Caco-2 (cell line): ENCODE results near the gene ASCL5. TPM values are rescaled to one million over a fixed set of nuclear protein-coding genes. Genes with fewer than 3 reads are reported as not detected.

Source experiments
- BruUV-seq: library from RNA; stranded (reverse); fragments of 400-500 nt; replicated peaks from 2 replicates; lab custom pipeline; 2021; lab: Mats Ljungman, UMichigan
- CTCF ChIA-PET: fragments of 300-600 bp; sonication (Branson Sonifier 250); formaldehyde crosslinking; loops from one replicate; lab custom pipeline; 2022; ENCODE audit warnings: antibody characterized with exemption; lab: Charles Lee
- POLR2A ChIA-PET: fragments of 300-600 bp; sonication (Branson Sonifier 250); formaldehyde crosslinking; loops from one replicate; lab custom pipeline; 2022; ENCODE audit warnings: antibody characterized with exemption; lab: Charles Lee
- DNase-seq, 2 experiments: peaks; one replicate each; pipeline versions ENCODE4 v3.0.0 to v3.0.0-alpha.2; 2020 to 2022
- H3K27me3 ChIP-seq: replicated peaks from 2 replicates; pipeline ENCODE4 v1.6.0; 2011; ENCODE audit warnings: low read length; ENCODE audit not compliant: control insufficient read depth, insufficient read depth
- H3K36me3 ChIP-seq: 2 replicates; pipeline ENCODE4 v1.5.1; 2011; ENCODE audit warnings: low read length; ENCODE audit not compliant: control insufficient read depth, insufficient read depth
- H3K4me1 ChIP-seq: fragments of 250-450 bp; sonication (Bioruptor Pico); 2 replicates; pipeline ENCODE4 v1.5.1; 2020; ENCODE audit warnings: mild to moderate bottlenecking
- H3K4me3 ChIP-seq: 2 replicates; pipeline ENCODE4 v1.5.1; 2011; ENCODE audit warnings: low read depth, mild to moderate bottlenecking, control low read depth, low read length
- H3K9me3 ChIP-seq: fragments of 250-450 bp; sonication (Bioruptor Pico); 2 replicates; pipeline ENCODE4 v1.5.1; 2020; ENCODE audit warnings: mild to moderate bottlenecking, moderate library complexity
- H3K27ac Mint-ChIP-seq: one replicate; pipeline ENCODE4 v1.8.0; 2022; ENCODE audit warnings: mixed read lengths; ENCODE audit not compliant: unreplicated experiment
- H3K27me3 Mint-ChIP-seq: one replicate; pipeline ENCODE4 v1.8.0; 2022; ENCODE audit warnings: mixed read lengths; ENCODE audit not compliant: insufficient read depth, unreplicated experiment
- H3K36me3 Mint-ChIP-seq: one replicate; pipeline ENCODE4 v1.8.0; 2022; ENCODE audit warnings: mild to moderate bottlenecking, mixed read lengths; ENCODE audit not compliant: insufficient read depth, unreplicated experiment
- H3K4me1 Mint-ChIP-seq: one replicate; pipeline ENCODE4 v1.8.0; 2022; ENCODE audit warnings: low read depth, mixed read lengths; ENCODE audit not compliant: unreplicated experiment
- H3K4me3 Mint-ChIP-seq: one replicate; pipeline ENCODE4 v1.8.0; 2022; ENCODE audit warnings: mild to moderate bottlenecking, moderate library complexity, mixed read lengths; ENCODE audit not compliant: unreplicated experiment
- H3K9me3 Mint-ChIP-seq: one replicate; pipeline ENCODE4 v1.8.0; 2022; ENCODE audit warnings: mixed read lengths; ENCODE audit not compliant: unreplicated experiment
- CTCF ChIP-seq, 2 experiments: fragments of 200-600 bp in 1 of 2; IDR thresholded peaks; 1 replicate in 1 of 2; 2 replicates in 1 of 2; pipeline versions ENCODE4 v1.5.1 to v1.8.0; 2011 to 2022; ENCODE audit warnings: antibody characterized with exemption in 1 of 2, control low read depth in 1 of 2, inconsistent platforms in 1 of 2, low read depth in 1 of 2, low read length in 1 of 2, mild to moderate bottlenecking in 1 of 2, moderate library complexity in 1 of 2; ENCODE audit not compliant: insufficient read depth in 1 of 2, severe bottlenecking in 1 of 2, unreplicated experiment in 1 of 2
- intact Hi-C: fragments of 100-400 bp; cut with micrococcal nuclease; formaldehyde crosslinking; loops from one replicate; pipeline ENCODE4 v1.10.0; 2022; ENCODE audit not compliant: unreplicated experiment
- total RNA-seq: library from RNA; stranded (reverse); gene quantifications from 2 replicates; pipeline ENCODE4 v1.2.3, GENCODE V29; 2022

ASCL5 gene
- total RNA-seq, 1 experiment from 2014 or later, result 0.48 TPM

GRCh38 chr1:201105688-201106087, 21.3 kb downstream of the ASCL5 start:
- TF ChIP-seq CTCF (IDR thresholded peaks at IDR 0.05; ENCODE audit: insufficient read depth in 1 of 2, low read depth in 1 of 2, low read length in 1 of 2, severe bottlenecking in 1 of 2, unreplicated experiment in 1 of 2), result no peak
- Mint-ChIP-seq H3K27ac (no peak overlapping the region), H3K9me3 (no peaks in the 10 kb centered on the region), H3K4me3 (no peak overlapping the region), H3K27me3 (no peaks in the 10 kb centered on the region), H3K36me3 (no peaks in the 10 kb centered on the region), H3K4me1 (peaks cover 14% of the 10 kb centered on the region)
- Histone ChIP-seq H3K9me3 (no peaks in the 10 kb centered on the region), H3K36me3 (no peaks in the 10 kb centered on the region), H3K27me3 (no peaks in the 10 kb centered on the region), H3K4me1 (0 out of 2 replicates have a peak, but pooled peaks cover 4% of the 10 kb centered on the region), H3K4me3 (no peak overlapping the region)
- BruUV-seq, result no TSS peak
- intact Hi-C loops, result no loop called here
- POLR2A ChIA-PET, result no interaction called here
- CTCF ChIA-PET, result no interaction called here
- DNase-seq, result no peak

DNA sequence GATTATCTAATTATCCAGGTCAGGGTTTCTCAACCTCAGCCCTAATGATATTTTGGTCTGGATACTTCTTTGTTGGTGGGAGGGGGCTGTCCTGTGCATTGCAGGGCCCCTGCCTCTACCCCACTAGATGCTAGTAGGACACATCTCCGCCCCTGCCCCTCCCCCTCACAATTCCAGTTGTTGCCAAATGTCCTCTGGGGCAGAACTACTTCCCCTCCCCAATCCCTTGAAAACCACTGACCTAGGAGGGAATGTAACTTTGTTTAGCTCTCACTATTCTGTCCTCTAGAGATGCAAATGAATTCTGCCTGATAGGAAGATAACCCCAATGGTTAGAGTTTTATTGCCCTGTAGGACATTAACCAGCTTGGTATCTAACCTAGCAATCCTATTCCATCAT, 22.8 kb downstream of the ASCL5 start:
- Histone ChIP-seq H3K4me3 (no peak overlapping the region), H3K9me3 (no peaks in the 10 kb centered on the region), H3K4me1 (no peaks in the 10 kb centered on the region), H3K36me3 (no peaks in the 10 kb centered on the region), H3K27me3 (no peaks in the 10 kb centered on the region)
- no peaks in the 10 kb centered on the region for H3K27me3 Mint-ChIP-seq
- TF ChIP-seq CTCF (IDR thresholded peaks at IDR 0.05; ENCODE audit: insufficient read depth in 1 of 2, low read depth in 1 of 2, low read length in 1 of 2, severe bottlenecking in 1 of 2, unreplicated experiment in 1 of 2), result no peak
- intact Hi-C loops, result no loop called here
- no peak for DNase-seq
- H3K4me1 Mint-ChIP-seq, result peaks cover 11% of the 10 kb centered on the region
- H3K36me3 Mint-ChIP-seq, result no peaks in the 10 kb centered on the region
- CTCF ChIA-PET, result interaction anchor here (0.6 kb wide), 1 partner anchor 50 kb away, joined by 4 read pairs; the partner anchor contains the start of gene TMEM9
- H3K27ac Mint-ChIP-seq, result no peak overlapping the region
- POLR2A ChIA-PET, result no interaction called here
- H3K9me3 Mint-ChIP-seq, result no peaks in the 10 kb centered on the region
- no peak overlapping the region for H3K4me3 Mint-ChIP-seq
- no TSS peak for BruUV-seq

DNA sequence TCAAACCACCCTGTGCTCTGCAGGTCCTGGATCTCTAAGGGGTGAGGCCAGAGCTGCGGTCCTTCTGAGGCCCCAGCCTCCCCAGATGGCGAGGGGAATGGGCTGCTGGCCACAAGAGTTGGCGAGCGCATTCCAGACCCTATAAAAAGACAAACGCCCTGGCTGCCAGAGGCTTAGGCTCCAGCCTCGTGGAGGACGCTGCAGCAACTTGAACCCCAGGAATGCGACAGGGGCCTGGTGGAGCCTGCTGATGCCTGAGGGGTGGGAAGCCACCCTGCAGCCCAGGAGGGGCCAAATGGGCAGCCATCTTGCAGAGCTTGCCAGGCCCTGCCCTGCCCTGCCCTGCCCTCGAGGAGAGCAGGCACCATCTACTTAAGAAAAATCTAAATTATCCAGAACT, 23.3 kb downstream of the ASCL5 start:
- no TSS peak for BruUV-seq
- Mint-ChIP-seq H3K4me3 (no peak overlapping the region), H3K27ac (no peak overlapping the region), H3K4me1 (peaks cover 11% of the 10 kb centered on the region), H3K27me3 (no peaks in the 10 kb centered on the region), H3K36me3 (no peaks in the 10 kb centered on the region), H3K9me3 (no peaks in the 10 kb centered on the region)
- intact Hi-C loops, result no loop called here
- no peak overlapping the region for H3K4me3 ChIP-seq
- H3K27me3 ChIP-seq, result no peaks in the 10 kb centered on the region
- ChIA-PET POLR2A (no interaction called here), CTCF (no interaction called here)
- no peaks in the 10 kb centered on the region for H3K4me1 ChIP-seq
- no peak for TF ChIP-seq CTCF (IDR thresholded peaks at IDR 0.05; ENCODE audit: insufficient read depth in 1 of 2, low read depth in 1 of 2, low read length in 1 of 2, severe bottlenecking in 1 of 2, unreplicated experiment in 1 of 2)
- H3K9me3 ChIP-seq, result no peaks in the 10 kb centered on the region
- H3K36me3 ChIP-seq, result no peaks in the 10 kb centered on the region
- DNase-seq, result no peak
